GM19372 (cell line): ENCODE data around the gene MME.
"Not testable (repeated sequence)": the region's sequence is repeated elsewhere in the genome, so short reads cannot be mapped to it uniquely, and the experiment has no call there.

ENCODE experiments used
- ATAC-seq: cut with Tn5 transposase; IDR thresholded peaks from one replicate; pipeline ENCODE4 v1.9.1; 2021; ENCODE audit warnings: mild to moderate bottlenecking, low read depth, moderate library complexity; ENCODE audit not compliant: unreplicated experiment

The MME gene

DNA sequence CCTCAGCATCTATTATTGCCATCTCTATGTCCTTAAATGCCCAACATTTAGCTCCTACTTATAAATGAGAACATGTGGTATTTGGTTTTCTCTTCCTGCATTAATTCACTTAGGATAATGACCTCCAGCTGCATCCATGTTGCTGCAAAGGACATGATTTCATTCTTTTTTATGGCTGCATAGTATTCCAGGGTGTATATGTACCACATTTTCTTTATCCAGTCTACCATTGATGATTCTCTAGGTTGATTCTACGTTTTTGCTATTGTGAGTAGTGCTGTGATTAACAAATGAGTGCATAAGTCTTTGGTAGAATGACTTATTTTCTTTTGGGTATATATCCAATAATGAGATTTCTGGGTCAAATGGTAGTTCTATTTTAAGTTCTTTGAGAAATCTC, 54.2 kb downstream of the MME start:
- not testable (repeated sequence) for ATAC-seq

DNA sequence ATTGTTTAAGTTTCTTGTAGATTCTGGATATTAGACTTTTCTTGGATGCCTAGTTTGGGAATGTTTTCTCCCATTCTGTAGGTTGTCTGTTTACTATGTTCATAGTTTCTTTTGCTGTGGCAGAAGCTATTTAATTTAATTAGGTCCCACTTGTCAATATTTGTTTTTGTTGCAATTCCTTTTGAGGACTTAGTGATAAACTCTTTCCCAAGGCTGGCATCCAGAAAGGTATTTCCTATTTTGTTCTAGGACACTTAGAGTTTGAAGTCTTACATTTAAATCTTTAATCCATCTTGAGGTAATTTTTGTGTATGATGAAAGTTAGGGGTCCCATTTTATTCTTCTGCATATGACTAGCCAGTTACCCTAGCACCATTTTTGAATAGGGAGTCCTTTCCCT, 54.9 kb downstream of the MME start:
- no peak for ATAC-seq

- no peak for ATAC-seq
Measured at GRCh38 chr3:155138677-155139076, 58.6 kb downstream of the MME start.

DNA sequence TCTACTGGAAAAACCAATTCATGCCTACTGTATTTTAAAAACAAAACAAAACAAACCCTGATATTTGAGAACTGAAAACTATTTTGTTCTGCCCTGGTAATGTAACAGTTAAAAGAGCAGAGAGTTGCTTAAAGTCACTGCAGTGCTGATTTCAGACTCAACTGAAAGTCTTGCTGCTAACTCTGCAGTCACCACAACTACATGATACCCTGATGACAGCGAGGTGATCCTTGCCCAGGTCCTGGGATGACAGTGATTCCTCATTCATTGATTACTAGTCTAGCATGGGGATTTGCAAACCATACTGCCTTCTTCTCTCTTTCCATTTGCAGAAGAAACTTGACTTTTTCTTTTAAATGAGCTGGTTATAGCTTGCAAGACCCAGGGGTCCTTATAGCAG, 67.5 kb downstream of the MME start:
- no peak for ATAC-seq

DNA sequence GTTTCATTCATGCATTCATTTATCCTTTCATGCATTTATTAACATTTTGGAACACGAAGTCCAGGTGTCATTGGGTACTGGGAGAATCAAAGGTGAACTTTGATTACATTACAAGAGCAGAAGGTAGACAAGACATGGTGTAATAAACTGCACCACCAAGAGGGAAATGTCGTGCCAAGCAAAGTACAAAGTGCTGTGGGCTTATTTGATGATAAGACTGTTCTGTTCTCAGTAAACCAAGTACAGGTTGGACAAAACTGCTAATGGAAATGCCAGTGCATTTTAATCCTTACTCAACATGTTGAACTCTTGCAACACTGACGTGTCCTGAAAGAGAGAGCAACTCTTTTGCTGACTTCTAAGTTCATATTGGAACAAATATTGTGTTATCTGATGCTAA, 69.4 kb downstream of the MME start:
- ATAC-seq, result no peak

GRCh38 chr3:155153242-155154186, 73.4 kb downstream of the MME start:
- ATAC-seq, result no peak

- no peak for ATAC-seq
Measured at GRCh38 chr3:155154255-155154654, 74.1 kb downstream of the MME start.

DNA sequence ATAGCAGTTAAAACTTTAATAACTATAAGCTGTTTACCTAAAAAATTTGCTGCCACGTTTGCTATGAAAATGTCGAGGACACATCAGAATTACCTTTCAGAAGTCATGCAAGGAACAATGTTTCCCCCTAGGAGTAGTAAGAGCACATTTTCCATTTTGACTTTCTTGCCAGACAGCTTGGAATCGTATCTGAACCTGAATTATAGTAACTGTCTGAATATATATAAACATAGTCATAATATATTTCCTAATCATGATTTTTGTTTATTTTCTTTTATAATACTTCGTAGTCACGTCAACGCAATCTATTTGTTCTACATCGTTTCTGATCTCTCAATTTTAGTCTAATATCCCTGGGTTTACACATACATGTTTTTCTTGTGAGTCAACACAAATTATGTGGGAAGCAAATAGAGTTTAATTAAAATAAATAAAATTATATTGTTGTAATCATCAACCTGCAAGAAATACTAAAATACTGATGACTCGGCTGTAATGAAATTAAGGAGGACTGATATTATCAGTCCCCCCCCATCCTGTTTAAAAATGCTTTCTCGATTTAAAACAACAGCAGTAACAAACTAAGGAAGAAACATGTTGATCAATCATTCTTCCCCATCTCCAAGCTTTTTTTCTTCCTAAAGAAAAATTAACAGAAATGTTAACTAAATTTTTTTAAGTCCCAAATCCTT, 78.4 kb downstream of the MME start:
- ATAC-seq, result no peak

- no peak for ATAC-seq
Measured at GRCh38 chr3:155159301-155159700, 79.2 kb downstream of the MME start.

DNA sequence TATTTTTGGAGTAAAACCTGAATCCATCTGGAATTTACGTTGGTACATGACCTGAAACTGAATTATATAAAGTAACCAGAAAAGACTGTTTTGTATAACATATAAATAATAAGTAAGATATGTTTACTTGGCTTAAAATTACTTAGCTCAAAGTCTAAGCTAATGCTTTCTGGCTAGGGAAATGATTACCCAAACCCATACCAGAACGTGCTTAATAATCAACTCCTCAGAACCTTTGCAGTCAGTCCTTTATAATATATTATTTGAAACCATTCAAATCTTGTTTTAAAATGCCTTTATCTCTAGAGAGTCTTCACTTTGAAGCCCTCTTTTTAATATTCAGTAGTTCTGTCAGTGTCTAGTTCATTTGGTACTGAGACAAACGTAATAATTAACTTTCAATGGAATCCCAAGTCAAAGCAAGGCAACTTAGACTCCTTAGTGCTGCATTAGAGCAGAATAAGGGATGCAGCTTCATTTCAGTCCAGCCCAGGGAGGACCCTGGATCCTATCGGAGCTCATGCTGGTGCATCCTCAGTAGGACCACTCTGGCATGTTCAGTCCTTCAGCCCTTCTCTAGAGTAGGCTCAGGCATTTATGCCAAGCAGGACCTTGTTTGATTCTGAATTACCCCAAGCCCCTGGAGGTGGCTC, 81.6 kb downstream of the MME start:
- no peak for ATAC-seq

GRCh38 chr3:155164306-155164705, 84.2 kb downstream of the MME start:
- ATAC-seq, result no peak

- no peak for ATAC-seq
Measured at GRCh38 chr3:155166441-155166840, 86.3 kb downstream of the MME start.

GRCh38 chr3:155169197-155169596, 89.1 kb downstream of the MME start:
- ATAC-seq, result no peak

- ATAC-seq, result no peak
Measured at GRCh38 chr3:155173771-155174170, 93.7 kb downstream of the MME start.

DNA sequence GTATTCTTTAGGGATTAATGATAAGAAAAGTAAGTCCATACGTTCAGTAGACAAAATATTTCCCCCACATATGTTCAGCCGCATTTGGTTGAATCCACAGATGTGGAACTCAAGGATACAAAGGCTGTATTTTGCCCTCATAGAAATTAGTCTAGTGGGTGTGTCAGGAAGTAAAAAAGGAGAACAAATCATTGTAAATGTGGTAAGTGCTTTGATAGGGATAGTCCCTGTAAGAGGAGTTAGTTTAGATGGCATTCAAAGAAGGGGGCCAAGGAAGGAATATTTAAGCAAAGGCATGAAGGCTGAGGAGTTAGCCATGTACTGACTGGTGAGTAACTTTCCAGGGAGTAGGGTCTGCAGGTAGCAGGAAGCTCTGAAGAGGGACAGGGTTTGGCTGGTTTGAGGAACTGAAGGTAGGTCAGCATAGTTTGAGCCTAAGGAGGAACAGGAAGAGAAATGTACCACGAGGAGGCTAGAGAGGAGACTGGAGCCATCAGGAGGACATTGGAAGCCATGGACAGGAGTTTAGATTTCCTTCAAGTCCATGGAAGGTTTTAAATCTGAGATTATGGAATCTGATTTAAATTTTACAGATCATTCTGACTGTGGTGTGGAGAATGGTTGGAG, 98.8 kb downstream of the MME start:
- ATAC-seq, result no peak

- no peak for ATAC-seq
Measured at GRCh38 chr3:155179437-155179827, 99.3 kb downstream of the MME start.

DNA sequence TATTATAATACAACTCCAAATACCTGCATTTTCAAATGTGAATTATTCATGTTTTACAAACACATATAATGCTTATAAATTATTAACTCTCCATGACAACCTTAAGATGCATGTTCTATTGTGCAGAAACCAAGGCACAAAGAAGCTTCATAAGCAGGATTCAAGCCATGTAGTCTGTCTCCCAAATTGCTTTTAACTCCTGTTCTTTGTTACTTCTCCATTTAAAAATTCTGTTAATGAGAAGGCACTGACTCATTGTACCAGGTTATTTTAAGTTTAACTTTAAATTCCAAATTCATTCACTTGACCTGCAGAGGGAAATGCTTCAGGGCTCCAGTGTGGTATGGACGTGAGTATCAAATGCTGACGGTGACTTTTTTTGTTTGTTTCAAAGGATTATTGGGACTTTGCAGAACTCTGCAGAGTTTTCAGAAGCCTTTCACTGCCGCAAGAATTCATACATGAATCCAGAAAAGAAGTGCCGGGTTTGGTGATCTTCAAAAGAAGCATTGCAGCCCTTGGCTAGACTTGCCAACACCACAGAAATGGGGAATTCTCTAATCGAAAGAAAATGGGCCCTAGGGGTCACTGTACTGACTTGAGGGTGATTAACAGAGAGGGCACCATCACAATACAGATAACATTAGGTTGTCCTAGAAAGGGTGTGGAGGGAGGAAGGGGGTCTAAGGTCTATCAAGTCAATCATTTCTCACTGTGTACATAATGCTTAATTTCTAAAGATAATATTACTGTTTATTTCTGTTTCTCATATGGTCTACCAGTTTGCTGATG, 100.0 kb downstream of the MME start:
- no peak for ATAC-seq

GRCh38 chr3:155182467-155182866, 102.3 kb downstream of the MME start:
- no peak for ATAC-seq

- ATAC-seq, result no peak
Measured at GRCh38 chr3:155184011-155184410, 103.9 kb downstream of the MME start.

- no peak for ATAC-seq
Measured at GRCh38 chr3:155185631-155186071, 105.5 kb downstream of the MME start.
